Stimulated activated CD8-positive, alpha-beta memory T cell treated with anti-CD3 and anti-CD28 coated beads, Interleukin-2, amount 100 ng/mL, for 48 hours (primary cell): Measurements from ENCODE around the gene RAB27B.
A peak's percentile ranks its signal among the peaks of the same experiment; 100 is the strongest.
"Not testable (repeated sequence)": the region's sequence is repeated elsewhere in the genome, so short reads cannot be mapped to it uniquely, and the experiment has no call there.

Experiments
- DNase-seq, 2 donors: peaks; one replicate each; pipeline ENCODE4 v3.0.0-alpha.2; 2020; ENCODE audit warnings: low read depth in 2 of 2

RAB27B gene, protein sequence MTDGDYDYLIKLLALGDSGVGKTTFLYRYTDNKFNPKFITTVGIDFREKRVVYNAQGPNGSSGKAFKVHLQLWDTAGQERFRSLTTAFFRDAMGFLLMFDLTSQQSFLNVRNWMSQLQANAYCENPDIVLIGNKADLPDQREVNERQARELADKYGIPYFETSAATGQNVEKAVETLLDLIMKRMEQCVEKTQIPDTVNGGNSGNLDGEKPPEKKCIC

DNA sequence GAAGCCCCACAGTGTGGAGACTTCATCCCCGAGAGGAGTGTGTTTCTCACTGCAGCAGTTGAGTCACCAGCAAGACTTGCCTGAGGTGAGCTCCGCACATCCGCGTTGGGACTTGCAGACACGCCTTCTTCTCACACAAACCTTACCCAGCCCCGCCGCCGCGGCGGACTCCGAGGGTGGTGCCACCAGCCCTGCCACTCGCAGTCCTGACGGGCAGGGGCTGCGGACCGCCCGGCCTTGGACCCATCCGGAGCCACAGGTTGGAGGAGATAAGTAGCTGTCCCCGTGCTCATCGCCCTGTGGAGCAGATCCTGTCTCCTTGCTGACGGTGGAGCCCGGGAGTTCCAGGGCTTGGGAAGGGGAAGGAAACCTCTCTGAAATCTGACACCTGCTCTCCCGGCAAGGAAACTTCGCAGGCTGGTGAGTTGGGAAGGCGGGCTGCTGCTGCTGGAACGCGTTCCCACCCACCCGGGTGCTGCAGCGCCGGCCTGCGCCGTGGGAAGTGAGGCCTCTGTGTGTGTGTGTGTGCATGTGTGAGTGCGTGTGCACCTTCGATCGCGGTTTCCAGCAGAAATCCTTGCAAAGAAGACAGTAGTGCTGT, at the start of gene RAB27B:
Gene RAB27B, plus strand, starts transcription at position 197 of the 601 bp plus-strand sequence. CDS start 49,109 bp downstream, outside the sequence.
- DNase-seq: peak; percentile 51 to 55

DNA sequence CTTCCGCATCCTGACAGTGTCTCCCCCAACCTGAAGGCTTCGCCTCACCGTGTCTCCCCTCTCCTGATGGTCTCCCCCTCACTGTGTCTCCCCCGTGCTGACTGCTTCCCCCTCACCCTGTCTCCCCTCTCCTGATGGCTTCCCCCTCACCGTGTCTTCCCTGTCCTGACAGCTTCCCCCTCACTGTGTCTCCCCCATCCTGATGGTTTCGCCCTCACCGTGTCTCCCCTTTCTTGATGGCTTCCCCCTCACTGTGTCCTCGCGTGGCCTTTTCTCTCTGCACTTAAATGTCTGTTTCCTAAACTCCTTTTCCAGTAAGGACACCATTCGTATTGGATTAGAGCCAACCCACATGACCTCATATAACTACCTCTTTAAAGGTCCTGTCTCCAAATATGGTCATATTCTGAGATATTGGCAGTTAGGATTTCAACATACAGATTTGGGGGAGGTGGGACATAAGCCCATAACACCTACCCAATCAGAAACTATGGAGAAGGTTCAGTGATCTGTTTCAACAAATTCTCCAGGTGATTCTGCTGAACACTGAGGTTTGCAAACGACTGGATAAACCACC, 47.9 kb upstream of the RAB27B start:
- DNase-seq: no peak

DNA sequence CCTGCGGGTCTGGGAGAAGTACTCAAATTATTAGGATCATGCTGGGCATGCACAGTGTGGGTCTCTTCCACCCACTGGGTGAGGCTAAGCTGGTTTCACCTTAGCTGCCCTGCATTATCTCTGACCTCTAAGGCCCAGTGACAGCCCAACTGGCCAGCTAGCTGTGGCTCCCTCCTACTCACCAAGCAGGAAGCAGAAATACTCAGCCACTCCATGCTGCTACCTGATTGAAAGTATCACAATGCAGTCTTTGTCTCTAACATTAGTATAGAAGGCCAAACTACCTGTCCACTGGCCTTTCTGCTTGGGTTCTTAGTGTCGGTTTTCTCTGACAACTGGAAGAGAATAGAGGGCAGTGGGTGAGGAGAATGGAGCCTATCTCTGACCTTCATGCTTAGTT, 47.3 kb upstream of the RAB27B start:
- DNase-seq: no peak

DNA sequence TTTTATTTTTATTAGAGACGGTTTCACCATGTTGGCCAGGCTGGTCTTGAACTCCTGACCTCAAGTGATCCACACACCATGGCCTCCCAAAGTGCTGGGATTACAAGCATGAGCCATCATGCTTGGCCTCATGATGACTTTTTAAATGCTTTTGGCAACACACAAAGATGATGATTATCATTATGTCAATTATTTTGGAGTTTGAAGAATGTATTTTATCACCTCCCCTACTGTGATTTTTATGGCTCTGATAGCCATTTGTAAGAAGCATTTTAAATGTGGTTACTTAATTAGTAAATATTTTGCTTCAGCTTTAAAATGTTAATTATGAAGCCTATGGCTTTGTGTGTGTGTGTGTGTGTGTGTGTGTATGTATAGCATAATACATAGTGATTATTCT, 45.1 kb upstream of the RAB27B start:
- no peak for DNase-seq

DNA sequence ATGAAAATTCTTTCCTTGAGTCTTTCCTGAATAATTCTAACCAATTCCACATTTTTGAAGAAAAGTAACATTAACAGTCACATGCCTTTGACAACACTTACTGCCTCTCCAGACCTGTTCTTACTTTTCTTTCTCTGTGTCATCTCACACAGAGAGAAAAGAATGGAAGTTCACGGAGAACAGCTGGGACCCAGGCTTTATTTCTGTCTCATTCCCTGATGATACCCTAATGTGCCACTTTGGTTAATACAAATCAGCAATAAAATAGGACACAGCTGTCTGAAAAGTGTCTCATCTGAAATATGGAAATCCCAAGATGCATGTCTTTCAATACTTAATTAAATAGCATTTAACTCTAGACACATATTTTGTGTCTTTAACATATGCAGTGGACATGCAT, 42.1 kb upstream of the RAB27B start:
- DNase-seq: no peak

DNA sequence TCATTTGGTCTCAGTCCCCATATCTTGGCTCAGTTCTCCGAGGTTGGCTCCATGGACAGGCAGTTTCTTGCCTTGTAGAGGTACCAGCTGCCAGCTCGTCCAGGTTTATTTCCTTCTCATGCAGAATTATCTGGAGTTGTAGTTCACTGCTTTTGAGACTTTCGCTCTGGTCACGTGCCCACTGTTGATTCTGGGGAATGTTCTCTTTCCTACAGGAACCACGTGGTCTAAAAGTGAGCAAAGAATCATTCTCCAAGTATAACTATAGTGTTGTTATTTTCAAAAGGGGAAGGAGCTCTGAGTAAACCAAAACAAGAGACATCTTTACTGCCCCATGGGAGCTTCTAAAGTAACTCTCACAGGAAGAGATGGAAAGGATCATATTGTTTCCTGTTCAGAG, 41.2 kb upstream of the RAB27B start:
- no peak for DNase-seq

DNA sequence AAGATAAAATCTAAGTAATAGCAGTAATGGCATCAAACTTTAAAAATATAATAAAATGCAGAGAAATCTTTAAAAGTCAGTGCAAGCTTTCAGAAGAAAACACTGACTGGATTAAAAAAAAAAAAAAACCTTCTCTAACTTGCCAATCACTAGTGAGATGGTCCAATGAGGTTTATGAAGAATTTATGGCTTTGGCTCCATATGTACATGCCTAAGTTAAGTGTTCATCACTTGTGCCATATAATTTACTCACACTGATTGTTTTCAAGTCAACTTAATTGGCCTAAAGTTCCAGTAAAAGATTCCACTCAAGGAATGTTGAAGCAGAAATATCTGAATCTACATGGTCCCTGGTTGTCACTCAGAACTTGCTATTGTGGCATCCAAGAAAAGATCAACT, 40.7 kb upstream of the RAB27B start:
- no peak for DNase-seq

DNA sequence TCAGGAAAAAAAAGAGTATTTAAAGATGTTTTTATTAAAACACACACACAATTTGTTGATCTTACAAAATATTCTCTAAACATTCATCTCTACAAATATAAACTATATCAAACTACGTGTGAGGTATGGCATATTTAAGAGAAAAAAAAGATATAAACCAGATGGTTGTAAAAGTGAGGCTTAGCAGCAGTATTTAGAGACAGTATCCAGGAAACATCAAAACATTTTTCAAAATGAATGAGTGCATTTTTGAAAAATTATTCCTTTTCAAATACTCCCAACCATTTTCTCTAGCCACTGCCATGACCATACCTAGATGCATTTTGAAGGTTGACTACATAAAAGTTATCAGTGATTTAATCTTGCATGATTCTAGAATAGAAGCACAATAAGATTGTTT, 38.2 kb upstream of the RAB27B start:
- no peak for DNase-seq

DNA sequence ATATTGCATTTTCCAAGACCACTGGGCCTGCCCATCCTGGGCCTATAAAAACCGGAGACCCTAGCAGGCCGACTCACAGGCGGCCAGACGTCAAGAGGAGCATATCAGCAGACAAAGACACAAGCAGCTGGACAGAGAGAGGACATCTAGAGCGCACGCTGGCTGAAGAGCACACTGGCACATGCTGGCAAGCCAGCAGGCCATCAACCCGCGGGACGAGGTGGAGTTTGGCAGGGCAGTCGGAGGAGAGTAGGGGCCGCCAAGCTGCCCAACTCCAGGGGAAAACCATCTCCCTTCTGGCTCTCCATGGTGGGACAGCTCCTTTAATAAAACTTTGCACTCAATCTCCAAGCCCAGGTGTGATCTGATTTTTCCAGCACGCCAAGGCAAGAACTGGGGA, 36.6 kb upstream of the RAB27B start:
- DNase-seq: no peak

DNA sequence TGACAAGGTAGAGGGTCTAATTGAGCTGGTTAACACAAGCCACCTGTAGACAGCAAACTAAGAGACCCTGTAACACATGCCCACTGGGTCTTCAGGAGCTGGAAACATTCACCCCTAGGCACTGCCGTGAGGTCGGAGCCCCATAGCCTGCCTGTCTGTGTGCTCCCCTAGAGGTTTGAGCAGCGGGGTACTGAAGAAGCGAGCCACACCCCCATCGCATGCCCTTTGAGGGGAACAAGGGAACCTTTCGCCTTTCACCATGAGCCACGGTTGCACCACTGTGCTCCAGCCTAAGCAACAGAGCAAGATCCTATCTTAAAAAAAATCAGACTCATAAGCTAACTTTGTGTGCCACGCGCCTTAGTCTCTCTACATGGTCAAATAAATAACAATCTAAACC, 36.2 kb upstream of the RAB27B start:
- no peak for DNase-seq

DNA sequence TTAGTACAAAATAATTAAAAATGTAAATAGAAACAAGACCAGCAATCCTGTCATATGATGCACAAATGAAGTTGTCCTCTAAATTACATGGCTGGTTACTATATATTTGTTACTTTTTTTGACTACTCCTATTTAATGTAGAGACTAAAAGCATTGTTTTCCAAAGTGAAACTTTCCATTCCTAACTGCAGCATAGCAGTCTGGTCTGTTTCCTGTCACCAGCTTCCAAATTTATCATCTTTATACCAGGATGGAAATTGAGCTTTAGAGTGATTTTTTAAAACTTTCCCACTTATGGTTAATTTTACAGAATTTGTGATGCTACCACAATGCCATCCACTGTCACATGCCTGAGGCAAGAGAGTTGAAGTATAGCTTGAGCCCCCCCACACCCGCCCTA, 33.5 kb upstream of the RAB27B start:
- DNase-seq: no peak

DNA sequence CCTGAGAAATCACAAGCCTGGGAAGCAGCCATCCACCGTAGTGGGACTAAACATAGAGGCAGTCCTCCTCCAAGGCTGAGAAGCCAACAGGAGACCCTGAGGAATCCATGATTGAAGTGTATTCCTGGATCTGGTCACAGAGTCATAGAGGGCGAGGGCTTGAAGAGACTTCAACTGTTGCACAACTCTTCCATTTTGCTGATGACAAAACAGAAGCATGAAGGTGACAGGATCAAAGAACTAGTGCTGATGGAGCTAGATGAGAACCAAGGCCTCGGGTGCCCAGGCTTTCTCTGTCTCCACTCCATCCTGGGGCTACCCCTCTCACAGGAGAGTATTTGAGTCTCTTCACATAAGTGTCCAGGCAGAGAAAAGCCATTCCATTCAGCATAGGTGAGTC, 30.1 kb upstream of the RAB27B start:
- DNase-seq: no peak

DNA sequence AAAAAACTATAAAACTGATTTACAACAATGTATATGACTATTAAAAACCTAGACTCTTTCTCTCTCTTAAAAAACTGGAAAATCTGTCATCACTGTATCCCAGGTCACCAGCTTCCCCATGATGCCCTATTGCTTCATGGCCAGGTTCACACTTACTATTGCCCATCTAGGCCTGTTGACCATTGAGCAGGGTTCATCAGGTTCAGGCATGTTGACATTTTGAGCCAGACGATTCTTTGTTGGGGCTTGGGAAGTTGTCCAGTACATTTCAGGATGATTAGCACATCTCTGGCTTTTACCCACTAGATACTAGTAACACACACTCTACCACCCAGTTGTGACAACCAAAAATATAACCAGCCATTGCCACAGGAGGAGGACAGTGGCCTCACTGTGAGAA, 26.9 kb upstream of the RAB27B start:
- DNase-seq: no peak

DNA sequence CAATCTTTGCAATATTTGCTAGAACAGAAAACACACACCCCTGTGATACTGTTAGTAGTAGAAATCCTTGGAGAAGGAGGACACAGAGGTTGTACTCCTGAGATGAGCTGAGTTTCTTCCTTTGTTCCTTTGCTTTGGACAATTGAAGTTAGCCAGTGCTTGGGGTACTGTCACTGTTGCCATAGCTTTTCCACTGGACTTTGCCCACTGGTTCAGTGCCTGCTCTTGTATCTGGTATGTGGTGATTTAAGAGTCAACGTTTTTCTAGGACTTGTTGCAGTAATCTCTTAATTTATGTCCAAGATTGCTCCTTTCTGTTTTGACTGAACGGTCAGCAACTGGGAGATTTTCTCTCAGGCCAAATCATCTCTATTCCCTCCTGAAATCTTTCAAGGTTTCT, 26.1 kb upstream of the RAB27B start:
- no peak for DNase-seq

DNA sequence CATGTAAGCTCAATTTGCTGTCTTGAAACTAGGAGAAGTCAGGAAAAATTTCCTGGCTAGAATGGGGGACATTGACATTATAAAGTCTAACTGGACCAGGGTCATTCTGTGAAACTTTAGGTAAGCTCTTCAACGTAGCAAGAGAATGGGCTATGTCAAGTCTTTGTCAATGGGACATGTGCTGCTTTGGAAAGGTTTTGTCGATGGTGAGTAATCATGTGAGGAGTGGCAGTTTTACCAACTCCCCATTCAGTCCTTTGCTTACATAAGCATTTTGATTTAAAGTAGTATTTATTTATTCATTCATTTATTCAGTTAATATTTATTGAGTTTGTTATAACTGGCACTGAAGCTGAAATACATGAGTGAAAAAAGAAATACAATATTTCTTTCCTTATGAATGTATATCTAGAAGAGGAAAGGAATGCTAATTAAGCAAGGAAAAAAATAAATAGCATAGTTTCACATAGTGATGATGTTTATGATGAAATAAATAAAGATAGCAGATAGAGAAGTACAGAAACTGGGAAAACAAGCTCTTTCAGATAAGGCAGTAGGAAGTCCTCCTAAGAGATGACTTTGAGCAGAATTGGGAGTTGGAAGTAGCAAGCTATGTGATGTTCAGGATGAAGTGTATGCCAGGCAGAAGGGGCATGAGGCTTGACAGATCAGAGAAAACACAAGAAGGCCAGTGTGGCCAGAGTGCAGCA, 25.4 kb upstream of the RAB27B start:
- DNase-seq: no peak

DNA sequence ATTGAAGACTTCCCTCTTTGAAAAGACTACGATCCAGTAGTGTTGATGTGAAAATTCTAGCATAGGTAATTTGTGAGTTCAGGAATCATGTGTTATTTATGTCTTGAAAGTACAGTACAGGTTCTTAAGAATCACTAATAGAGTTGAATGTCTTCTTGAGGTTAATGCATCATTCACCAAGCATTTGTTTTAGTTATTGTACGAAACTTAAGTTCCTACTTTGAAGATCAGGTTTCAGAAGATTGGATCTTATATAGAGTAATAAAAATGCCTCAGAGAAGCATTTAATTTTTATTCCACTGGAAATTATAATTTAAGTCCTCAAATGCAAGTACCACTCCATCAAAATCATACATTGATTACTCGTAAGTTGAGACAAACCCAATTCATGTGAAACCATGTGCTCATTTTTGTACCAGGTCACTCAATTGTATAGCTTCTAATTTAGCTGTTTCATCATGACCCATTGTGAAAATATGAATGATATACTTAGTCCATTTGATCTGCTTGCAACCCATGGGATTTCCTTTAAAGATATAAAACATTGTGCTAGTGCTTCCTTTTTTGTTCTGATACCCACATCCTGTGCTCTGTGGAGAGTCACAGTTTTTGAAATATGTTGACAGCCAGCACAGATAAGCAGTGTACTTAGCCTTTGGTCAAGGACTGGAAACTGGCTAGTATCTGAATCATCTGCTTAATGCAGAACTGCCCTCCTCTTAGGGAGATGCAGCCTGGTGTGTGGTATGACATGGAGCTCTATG, 22.5 kb upstream of the RAB27B start:
- no peak for DNase-seq

DNA sequence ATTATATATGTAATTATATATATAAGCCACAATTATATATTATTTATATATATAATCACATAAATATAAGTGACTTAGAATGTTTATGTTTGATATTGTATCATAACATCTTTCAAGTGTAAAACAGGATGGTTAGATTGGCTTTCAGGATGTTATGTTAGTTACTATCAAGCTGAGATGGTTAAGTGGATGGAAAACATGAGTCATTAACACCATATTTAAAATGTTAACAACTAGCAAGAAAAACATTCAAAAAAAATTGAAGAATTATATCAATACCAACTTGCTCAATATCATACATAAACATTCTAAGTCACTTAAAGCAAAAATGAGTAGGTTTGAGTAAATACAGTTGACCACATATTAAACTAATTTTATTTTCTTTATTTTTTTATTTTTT, 21.8 kb upstream of the RAB27B start:
- no peak for DNase-seq

DNA sequence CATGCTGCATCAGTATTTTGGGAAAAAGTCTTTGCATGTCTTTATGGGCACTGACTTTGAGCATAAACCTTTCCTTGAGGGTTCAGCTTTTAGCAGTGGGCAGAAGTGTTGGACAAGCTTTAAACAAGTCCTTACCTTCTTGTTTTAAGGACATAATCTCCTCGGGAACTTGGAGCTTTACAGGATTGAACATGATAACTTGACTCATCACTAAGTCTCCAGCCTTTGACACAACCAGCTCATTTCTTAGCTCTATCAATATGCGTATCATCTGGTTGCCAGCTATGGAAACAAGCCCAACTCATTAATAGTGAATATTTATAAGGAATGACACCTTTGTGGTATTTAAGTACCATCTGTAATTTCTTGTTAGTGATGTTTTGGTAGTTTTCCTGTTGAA, 21.0 kb upstream of the RAB27B start:
- DNase-seq: no peak

DNA sequence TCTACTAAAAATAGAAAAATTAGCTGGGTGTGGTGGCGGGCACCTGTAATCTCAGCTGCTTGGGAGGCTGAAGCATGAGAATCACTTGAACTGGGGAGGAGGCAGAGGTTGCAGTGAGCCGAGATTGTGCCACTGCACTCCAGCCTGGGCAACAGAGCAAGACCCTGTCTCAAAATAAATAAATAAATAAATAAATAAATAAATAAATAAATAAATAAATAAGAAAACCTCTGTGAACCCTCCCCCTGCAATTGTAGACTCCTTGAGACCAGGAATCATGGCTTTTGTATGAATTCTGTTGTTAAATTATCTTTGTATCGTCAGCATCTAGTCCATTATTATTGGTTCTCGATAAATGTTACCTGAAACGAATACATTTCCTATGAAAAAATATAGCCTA, 17.6 kb upstream of the RAB27B start:
- not testable (repeated sequence) for DNase-seq

DNA sequence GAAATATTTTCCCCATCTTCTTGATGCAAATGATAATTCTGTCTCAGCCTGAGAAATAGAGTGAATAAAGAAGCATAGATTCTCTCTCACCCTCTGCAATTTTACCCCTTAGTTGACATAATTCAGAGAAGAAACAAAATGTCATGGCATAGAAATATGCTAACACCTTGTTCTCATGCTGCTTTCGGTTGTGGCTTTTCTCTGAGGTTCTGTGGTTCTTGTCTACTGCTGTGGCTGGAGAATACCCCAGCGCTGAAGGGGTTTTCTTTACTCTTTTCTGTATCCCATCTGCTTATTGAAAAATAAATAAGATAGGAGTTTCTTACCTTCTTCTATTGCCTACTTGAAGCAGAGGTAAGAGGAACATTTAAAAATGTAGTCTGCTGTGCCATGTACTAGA, 15.4 kb upstream of the RAB27B start:
- DNase-seq: no peak

DNA sequence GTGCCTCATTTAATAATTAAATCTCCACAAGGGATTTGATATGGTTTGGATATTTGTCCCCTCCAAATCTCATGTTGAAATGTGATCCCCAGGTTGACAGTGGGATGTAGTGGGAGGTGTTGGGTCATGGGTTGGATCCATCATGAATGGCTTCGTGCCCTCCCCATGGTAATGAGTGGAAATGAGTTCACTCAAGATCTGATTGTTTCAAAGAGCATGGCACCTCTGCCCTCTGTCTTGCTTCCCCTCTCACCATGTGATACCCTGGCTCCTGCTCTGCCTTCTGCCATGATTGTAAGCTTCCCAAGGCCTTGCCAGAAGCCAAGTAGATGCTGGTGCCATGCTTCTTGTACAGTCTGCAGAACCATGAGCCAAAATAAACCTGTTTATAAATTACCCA, 15.0 kb upstream of the RAB27B start:
- DNase-seq: no peak

DNA sequence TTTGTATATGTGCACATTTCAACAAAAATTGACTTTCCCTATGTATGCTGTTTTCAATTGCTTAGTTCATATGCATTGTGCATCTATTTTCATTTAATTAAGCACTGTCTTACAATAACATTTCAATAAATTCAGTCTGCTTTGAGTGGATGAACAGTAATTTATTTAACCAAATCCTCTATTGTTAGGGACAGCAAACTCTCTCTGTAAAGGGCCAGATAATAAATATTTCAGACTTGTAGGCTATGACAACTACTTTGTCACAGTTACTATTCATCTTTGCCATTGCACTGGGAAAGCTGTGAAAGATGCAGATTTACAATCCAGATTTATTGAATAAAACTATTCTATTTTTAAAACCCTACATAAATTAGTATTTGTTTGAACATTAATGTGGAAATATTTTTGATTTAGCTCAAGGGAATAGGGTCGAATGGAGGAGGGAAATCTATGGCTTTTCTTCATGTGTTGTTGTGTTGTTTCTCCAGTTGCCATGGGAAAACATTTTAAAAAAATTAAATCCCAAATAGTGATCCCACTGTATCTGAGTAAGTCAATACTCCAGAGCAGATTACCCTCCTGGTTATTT, 14.2 kb upstream of the RAB27B start:
- DNase-seq: no peak
